ENCODE results near the gene PTPRC.

PTPRC gene

GRCh38 chr1:198648592-198648991 is 9.8 kb downstream of the PTPRC start:
- DNase-seq: no peak

- DNase-seq: no peak
These were observed 10.6 kb downstream of the PTPRC start for GRCh38 chr1:198649232-198649967.

GRCh38 chr1:198649968-198650338 is 11.1 kb downstream of the PTPRC start:
- no peak for DNase-seq

- no peak for DNase-seq
These were observed 11.7 kb downstream of the PTPRC start for GRCh38 chr1:198650506-198650905.

- no peak for DNase-seq
These were observed 13.0 kb downstream of the PTPRC start for GRCh38 chr1:198651650-198652400.

- DNase-seq: no peak
These were observed 15.1 kb downstream of the PTPRC start for GRCh38 chr1:198653808-198654413.

GRCh38 chr1:198655459-198656121 is 16.8 kb downstream of the PTPRC start:
- DNase-seq: no peak

GRCh38 chr1:198656500-198656932 is 17.7 kb downstream of the PTPRC start:
- no peak for DNase-seq

GRCh38 chr1:198657550-198658064 is 18.8 kb downstream of the PTPRC start:
- peak; percentile 2 to 46 for DNase-seq

GRCh38 chr1:198660341-198661261 is 21.8 kb downstream of the PTPRC start:
- no peak for DNase-seq

- no peak for DNase-seq
These were observed 24.0 kb downstream of the PTPRC start for GRCh38 chr1:198662821-198663220.

- no peak for DNase-seq
These were observed 25.4 kb downstream of the PTPRC start for GRCh38 chr1:198664068-198664788.

- DNase-seq: no peak
These were observed 28.3 kb downstream of the PTPRC start for GRCh38 chr1:198667186-198667585.

GRCh38 chr1:198667807-198668206 is 29.0 kb downstream of the PTPRC start:
- DNase-seq: no peak

GRCh38 chr1:198669023-198669698 is 30.3 kb downstream of the PTPRC start:
- DNase-seq: no peak

GRCh38 chr1:198669771-198670170 is 30.9 kb downstream of the PTPRC start:
- no peak for DNase-seq

GRCh38 chr1:198671136-198671535 is 32.3 kb downstream of the PTPRC start:
- peak in 1 of 2 experiments; percentile 64 for DNase-seq

- DNase-seq: no peak
These were observed 33.3 kb downstream of the PTPRC start for GRCh38 chr1:198672124-198672523.

- DNase-seq: no peak
These were observed 35.2 kb downstream of the PTPRC start for GRCh38 chr1:198674009-198674408.

GRCh38 chr1:198676253-198676652 is 37.4 kb downstream of the PTPRC start:
- no peak for DNase-seq

GRCh38 chr1:198677027-198677426 is 38.2 kb downstream of the PTPRC start:
- DNase-seq: no peak
